ENCODE results near the gene NTNG2. TPM values are rescaled to one million over a fixed set of nuclear protein-coding genes. Genes with fewer than 3 reads are reported as not detected.

NTNG2 gene
- total RNA-seq, 1 donor from 2014 or later: under 0.01 TPM

DNA sequence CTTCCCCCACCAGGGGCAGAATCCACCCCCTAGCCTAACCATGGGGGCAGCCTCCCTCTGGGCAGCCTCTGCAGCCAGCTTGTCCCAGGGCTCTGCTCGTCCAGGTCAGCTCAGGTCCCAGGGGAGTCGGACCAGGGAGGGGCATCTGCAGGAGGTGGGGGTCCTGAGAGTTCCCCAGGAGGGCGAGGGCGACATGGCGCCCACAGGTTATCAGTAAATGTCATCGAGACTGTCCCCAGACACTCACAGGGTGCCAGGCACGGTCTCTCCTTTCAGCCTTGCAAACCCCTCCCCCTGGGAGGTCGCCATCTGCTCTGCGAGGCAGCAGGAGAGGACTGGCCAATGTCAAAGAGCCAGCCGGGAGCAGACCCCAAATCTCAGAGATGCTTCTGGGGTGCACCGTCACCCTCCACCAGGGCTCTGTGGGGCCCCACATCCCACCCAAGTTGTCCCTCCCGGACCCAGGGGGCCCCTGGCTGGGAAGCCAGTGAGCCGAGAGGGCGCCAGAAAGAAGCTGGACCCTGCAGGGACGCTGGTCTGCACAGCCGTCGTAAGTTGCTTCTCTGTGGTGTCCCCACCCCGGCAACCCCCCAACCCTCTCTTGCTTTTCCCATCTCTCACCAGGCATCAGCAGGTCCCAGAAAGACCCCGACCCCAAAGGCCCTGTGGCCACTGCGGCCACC lies 69.3 kb downstream of the NTNG2 start:
- no peak overlapping the region for H3K4me3 ChIP-seq (ENCODE audit: low read depth, low read length)
- H3K36me3 ChIP-seq (ENCODE audit: control insufficient read depth, insufficient read depth, low read length): no peaks in the 10 kb centered on the region
- no peak for FAIRE-seq
- peaks cover 9% of the 10 kb centered on the region for H3K27me3 ChIP-seq (ENCODE audit: control insufficient read depth, insufficient read depth, low read length)
- no peak for DNase-seq (ENCODE audit: low read depth)
- TF ChIP-seq, protein P1, sequence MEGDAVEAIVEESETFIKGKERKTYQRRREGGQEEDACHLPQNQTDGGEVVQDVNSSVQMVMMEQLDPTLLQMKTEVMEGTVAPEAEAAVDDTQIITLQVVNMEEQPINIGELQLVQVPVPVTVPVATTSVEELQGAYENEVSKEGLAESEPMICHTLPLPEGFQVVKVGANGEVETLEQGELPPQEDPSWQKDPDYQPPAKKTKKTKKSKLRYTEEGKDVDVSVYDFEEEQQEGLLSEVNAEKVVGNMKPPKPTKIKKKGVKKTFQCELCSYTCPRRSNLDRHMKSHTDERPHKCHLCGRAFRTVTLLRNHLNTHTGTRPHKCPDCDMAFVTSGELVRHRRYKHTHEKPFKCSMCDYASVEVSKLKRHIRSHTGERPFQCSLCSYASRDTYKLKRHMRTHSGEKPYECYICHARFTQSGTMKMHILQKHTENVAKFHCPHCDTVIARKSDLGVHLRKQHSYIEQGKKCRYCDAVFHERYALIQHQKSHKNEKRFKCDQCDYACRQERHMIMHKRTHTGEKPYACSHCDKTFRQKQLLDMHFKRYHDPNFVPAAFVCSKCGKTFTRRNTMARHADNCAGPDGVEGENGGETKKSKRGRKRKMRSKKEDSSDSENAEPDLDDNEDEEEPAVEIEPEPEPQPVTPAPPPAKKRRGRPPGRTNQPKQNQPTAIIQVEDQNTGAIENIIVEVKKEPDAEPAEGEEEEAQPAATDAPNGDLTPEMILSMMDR (IDR thresholded peaks at IDR 0.05; ENCODE audit: insufficient read depth, low read length, severe bottlenecking): no peak

DNA sequence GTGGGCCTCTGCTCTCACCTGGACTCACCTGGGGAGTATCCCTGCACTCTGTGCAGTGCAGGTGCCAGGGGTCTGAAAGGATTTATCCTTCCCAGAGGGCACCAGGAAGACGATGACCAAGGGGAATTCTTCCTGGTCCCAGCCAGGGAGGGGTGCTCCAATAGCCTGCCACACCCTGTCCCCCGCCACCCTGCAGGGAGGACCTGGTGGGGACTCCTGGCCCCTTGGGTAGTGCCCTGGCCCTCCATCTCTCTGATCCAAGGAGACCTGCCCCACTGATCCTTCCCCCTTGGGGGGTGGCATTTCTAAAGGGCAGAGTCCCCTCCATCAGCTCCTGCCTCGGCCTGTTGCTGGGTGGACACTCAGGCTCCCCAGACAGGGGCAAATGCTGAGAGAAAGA lies 70.7 kb downstream of the NTNG2 start:
- no peak overlapping the region for H3K4me3 ChIP-seq (ENCODE audit: low read depth, low read length)
- H3K27me3 ChIP-seq (ENCODE audit: control insufficient read depth, insufficient read depth, low read length): peaks cover 9% of the 10 kb centered on the region
- DNase-seq (ENCODE audit: low read depth): no peak
- H3K36me3 ChIP-seq (ENCODE audit: control insufficient read depth, insufficient read depth, low read length): no peaks in the 10 kb centered on the region
- TF ChIP-seq, protein P1 (IDR thresholded peaks at IDR 0.05; ENCODE audit: insufficient read depth, low read length, severe bottlenecking): no peak
- no peak for FAIRE-seq

DNA sequence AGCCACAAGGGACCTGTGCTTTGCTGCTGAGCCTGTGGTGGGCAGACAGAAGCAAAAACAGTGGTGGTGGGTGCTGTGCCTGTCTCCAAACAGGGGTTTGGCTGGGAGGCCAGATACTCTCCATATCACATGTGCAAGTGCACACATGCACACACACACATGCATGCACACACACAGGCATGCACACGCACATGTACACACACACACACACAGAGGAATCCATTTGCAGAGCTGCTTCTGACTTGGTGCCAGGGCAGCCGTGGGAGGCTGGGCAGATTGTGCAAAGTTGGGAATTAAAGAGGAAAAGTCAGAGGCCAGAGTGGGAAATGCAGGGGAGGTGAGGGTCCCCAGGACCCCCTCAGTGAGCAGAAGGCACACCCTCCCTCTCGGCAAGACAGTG lies 71.3 kb downstream of the NTNG2 start:
- DNase-seq (ENCODE audit: low read depth) (no peak), FAIRE-seq (no peak)
- Histone ChIP-seq H3K4me3 (ENCODE audit: low read depth, low read length) (no peak overlapping the region), H3K36me3 (ENCODE audit: control insufficient read depth, insufficient read depth, low read length) (no peaks in the 10 kb centered on the region), H3K27me3 (ENCODE audit: control insufficient read depth, insufficient read depth, low read length) (peaks cover 9% of the 10 kb centered on the region)
- TF ChIP-seq, protein P1 (IDR thresholded peaks at IDR 0.05; ENCODE audit: insufficient read depth, low read length, severe bottlenecking): no peak

DNA sequence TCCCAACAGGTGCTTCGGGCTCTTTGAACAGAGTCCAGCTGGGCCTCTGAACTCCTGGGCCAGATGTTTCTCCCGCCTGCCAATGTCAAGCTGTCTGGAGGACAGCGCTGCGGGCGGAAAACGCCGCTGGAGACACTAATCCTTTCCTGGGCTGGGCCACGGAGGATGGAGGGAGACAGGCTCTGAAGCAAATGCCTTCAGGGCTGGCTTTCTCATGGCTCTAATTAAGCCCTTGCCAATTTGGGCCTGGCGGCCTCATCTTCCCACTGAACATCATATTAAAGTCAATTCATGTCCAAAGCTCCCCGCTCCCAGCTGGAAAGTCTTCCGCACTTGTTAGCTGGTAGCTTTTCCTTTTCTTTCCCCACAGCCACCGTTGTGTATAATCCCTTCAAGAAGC lies 72.7 kb downstream of the NTNG2 start:
- Histone ChIP-seq H3K36me3 (ENCODE audit: control insufficient read depth, insufficient read depth, low read length) (no peaks in the 10 kb centered on the region), H3K27me3 (ENCODE audit: control insufficient read depth, insufficient read depth, low read length) (peaks cover 12% of the 10 kb centered on the region)

DNA sequence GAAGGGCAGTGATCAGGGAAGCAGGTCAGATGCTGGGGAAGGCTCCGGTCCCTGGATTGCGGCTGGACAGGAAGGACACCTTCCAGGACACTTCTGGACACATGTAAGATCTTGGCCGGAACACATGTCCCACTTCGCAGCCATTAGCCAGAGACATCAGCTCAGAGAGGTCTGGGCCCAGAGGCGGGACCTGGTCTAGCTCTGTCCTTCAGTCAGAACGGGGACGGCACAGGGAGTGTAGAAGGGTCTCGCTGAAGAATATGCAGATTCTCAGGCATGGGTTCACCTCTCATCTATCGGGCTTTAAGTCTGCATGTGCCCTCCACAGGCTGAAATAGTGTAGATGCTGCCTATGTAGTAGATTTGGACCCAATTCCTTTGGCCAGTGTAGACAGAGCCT lies 73.3 kb downstream of the NTNG2 start:
- FAIRE-seq (no peak), DNase-seq (ENCODE audit: low read depth) (no peak)
- peaks cover 13% of the 10 kb centered on the region for H3K27me3 ChIP-seq (ENCODE audit: control insufficient read depth, insufficient read depth, low read length)
- TF ChIP-seq, protein P1 (IDR thresholded peaks at IDR 0.05; ENCODE audit: insufficient read depth, low read length, severe bottlenecking): no peak
- H3K4me3 ChIP-seq (ENCODE audit: low read depth, low read length): no peak overlapping the region
- no peaks in the 10 kb centered on the region for H3K36me3 ChIP-seq (ENCODE audit: control insufficient read depth, insufficient read depth, low read length)

More for the DNA sequence above, 72.7 kb downstream of the NTNG2 start:
- DNase-seq (ENCODE audit: low read depth) (no peak), FAIRE-seq (no peak)
- no peak overlapping the region for H3K4me3 ChIP-seq (ENCODE audit: low read depth, low read length)
- TF ChIP-seq, protein P1 (IDR thresholded peaks at IDR 0.05; ENCODE audit: insufficient read depth, low read length, severe bottlenecking): no peak
